CD4-positive, alpha-beta T cell (primary cell): ENCODE measurements around the gene HPRT1. TPM values are rescaled to one million over a fixed set of nuclear protein-coding genes. Genes with fewer than 3 reads are reported as not detected.

Experiments
- ATAC-seq: fragments of 200-7000 bp; cut with Tn5 transposase; one replicate; pipeline ENCODE4 v1.10.0; 2022; ENCODE audit warnings: mild to moderate bottlenecking; ENCODE audit not compliant: poor library complexity
- CTCF ChIA-PET: fragments of 350-600 bp; sonication (Branson Sonifier 250); formaldehyde crosslinking; loops from one replicate; lab custom pipeline; 2021; ENCODE audit warnings: antibody characterized with exemption, inconsistent platforms; lab: Charles Lee
- POLR2A ChIA-PET: fragments of 350-600 bp; sonication (Branson Sonifier 250); formaldehyde crosslinking; loops from one replicate; lab custom pipeline; 2021; ENCODE audit warnings: antibody characterized with exemption, inconsistent platforms; lab: Charles Lee
- DNase-seq, 14 experiments: peaks; one replicate each; pipeline ENCODE4 v3.0.0-alpha.2; 2013 to 2020; ENCODE audit warnings: mixed read lengths in 2 of 14
- H3K27ac ChIP-seq, 2 donors: one replicate each; pipeline versions ENCODE4 v1.5.1 to v1.7.0; 2013; ENCODE audit warnings: low read length in 2 of 2, low read depth in 1 of 2, mild to moderate bottlenecking in 1 of 2
- H3K27me3 ChIP-seq, 2 experiments: 1 replicate in 1 of 2; 2 replicates in 1 of 2; pipeline versions ENCODE4 v1.6.1 to v1.7.0; 2013; ENCODE audit warnings: low read length in 2 of 2, control low read depth in 1 of 2, mild to moderate bottlenecking in 1 of 2, moderate library complexity in 1 of 2; ENCODE audit not compliant: insufficient read depth in 2 of 2, control insufficient read depth in 1 of 2
- H3K36me3 ChIP-seq: one replicate; pipeline ENCODE4 v1.6.1; 2013; ENCODE audit warnings: low read length, control low read depth; ENCODE audit not compliant: insufficient read depth
- H3K4me1 ChIP-seq: one replicate; pipeline ENCODE4 v1.6.1; 2013; ENCODE audit warnings: low read length, control low read depth; ENCODE audit not compliant: insufficient read depth
- H3K4me3 ChIP-seq: one replicate; pipeline ENCODE4 v1.5.1; 2013; ENCODE audit warnings: mild to moderate bottlenecking, low read length, moderate library complexity
- H3K9me3 ChIP-seq, 2 experiments: 1 replicate in 1 of 2; 2 replicates in 1 of 2; pipeline versions ENCODE4 v1.6.1 to v1.7.0; 2013; ENCODE audit warnings: low read length in 2 of 2, mild to moderate bottlenecking in 2 of 2, control low read depth in 1 of 2, moderate library complexity in 1 of 2; ENCODE audit not compliant: control insufficient read depth in 1 of 2, insufficient read depth in 1 of 2
- H3K27ac Mint-ChIP-seq: one replicate; pipeline ENCODE4 v1.8.0; 2020; ENCODE audit warnings: mixed read lengths
- H3K27me3 Mint-ChIP-seq: one replicate; pipeline ENCODE4 v1.8.0; 2021; ENCODE audit warnings: mixed read lengths
- H3K36me3 Mint-ChIP-seq: one replicate; pipeline ENCODE4 v1.8.0; 2021; ENCODE audit warnings: low read depth, mixed read lengths
- H3K4me1 Mint-ChIP-seq: one replicate; pipeline ENCODE4 v1.8.0; 2021; ENCODE audit warnings: low read depth, mixed read lengths
- H3K4me3 Mint-ChIP-seq: one replicate; pipeline ENCODE4 v1.8.0; 2020; ENCODE audit warnings: mild to moderate bottlenecking, mixed read lengths
- H3K9me3 Mint-ChIP-seq: one replicate; pipeline ENCODE4 v1.8.0; 2020; ENCODE audit warnings: mixed read lengths
- CTCF ChIP-seq: fragments of 200-600 bp; IDR thresholded peaks from one replicate; pipeline ENCODE4 v1.8.0; 2022; ENCODE audit warnings: antibody characterized with exemption, mild to moderate bottlenecking
- intact Hi-C, 2 experiments: fragments of 100-400 bp; cut with DNase I in 1 of 2; cut with micrococcal nuclease in 1 of 2; formaldehyde crosslinking; loops; one replicate each; pipeline versions ENCODE4 v1.15.1 to v1.9.0; 2023 to 2025; cut with DNase I, micrococcal nuclease
- total RNA-seq, 174 experiments: library from RNA in 2 of 174; stranded (reverse) in 2 of 174; gene quantifications; one replicate each; pipeline ENCODE4 v1.2.3 and lab custom pipeline; 2021 to 2026

The HPRT1 gene
- total RNA-seq, 2 experiments from 2014 or later, result 14.1 to 15.5 TPM

DNA sequence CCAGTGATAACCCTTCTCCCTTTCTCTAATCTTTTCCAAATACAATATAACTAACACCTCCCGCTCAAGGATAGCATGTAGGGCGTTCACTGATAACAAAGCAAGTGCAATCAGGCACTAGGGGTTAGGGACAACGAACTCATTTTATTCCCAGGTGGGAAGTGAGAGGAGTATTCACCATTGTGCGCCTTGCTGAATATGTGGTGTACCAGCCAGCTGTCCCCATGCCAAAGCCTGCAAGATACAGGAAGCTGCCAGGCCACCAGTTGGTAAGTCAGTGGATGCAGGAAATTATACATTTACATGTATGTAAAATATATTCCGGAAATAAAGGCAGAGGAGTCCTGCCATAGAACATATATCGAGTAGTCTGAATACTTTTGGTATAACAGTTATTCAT, 6.3 kb upstream of the HPRT1 start:
- TF ChIP-seq CTCF, result no peak
- H3K36me3 Mint-ChIP-seq, result no peaks in the 10 kb centered on the region
- ChIA-PET CTCF (no interaction called here), POLR2A (no interaction called here)
- no peaks in the 10 kb centered on the region for H3K27me3 Mint-ChIP-seq
- no peak overlapping the region for H3K4me3 Mint-ChIP-seq
- Histone ChIP-seq H3K9me3 (no peaks in the 10 kb centered on the region), H3K4me1 (no peaks in the 10 kb centered on the region), H3K27me3 (no peaks in the 10 kb centered on the region), H3K36me3 (no peaks in the 10 kb centered on the region), H3K4me3 (no peak overlapping the region), H3K27ac (no peak overlapping the region)
- H3K4me1 Mint-ChIP-seq, result no peaks in the 10 kb centered on the region
- H3K27ac Mint-ChIP-seq, result no peak overlapping the region
- no peaks in the 10 kb centered on the region for H3K9me3 Mint-ChIP-seq
- DNase-seq (no peak), ATAC-seq (no peak)
- intact Hi-C loops, result no loop called here

DNA sequence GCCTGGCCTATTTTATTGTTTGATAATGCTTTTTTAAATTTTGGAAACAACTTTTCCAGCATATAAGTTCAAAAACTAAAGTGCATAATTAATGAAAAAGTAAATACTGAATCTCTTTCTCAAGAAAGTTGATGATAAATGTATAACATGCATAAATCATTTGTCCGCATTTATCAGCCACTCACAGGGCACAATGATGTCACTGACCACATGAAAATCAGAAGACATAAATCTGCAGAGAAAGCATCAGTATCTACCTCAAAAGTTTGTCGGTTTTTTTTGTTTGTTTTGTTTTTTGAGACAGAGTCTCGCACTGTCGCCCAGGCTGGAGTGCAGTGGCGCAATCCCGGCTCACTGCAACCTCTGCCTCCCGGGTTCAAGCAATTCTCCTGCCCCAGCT, 5.5 kb upstream of the HPRT1 start:
- Histone ChIP-seq H3K4me3 (no peak overlapping the region), H3K27ac (no peak overlapping the region), H3K36me3 (no peaks in the 10 kb centered on the region), H3K9me3 (no peaks in the 10 kb centered on the region), H3K4me1 (peaks cover 2% of the 10 kb centered on the region), H3K27me3 (no peaks in the 10 kb centered on the region)
- DNase-seq (no peak), ATAC-seq (no peak)
- ChIA-PET POLR2A (no interaction called here), CTCF (no interaction called here)
- Mint-ChIP-seq H3K27me3 (no peaks in the 10 kb centered on the region), H3K9me3 (no peaks in the 10 kb centered on the region), H3K4me1 (no peaks in the 10 kb centered on the region), H3K36me3 (no peaks in the 10 kb centered on the region), H3K27ac (no peak overlapping the region), H3K4me3 (no peak overlapping the region)
- intact Hi-C loops, result no loop called here
- TF ChIP-seq CTCF, result no peak

- no peaks in the 10 kb centered on the region for H3K36me3 ChIP-seq
- ATAC-seq (no peak), DNase-seq (no peak)
- ChIA-PET POLR2A (no interaction called here), CTCF (no interaction called here)
- Mint-ChIP-seq H3K27me3 (no peaks in the 10 kb centered on the region), H3K27ac (no peak overlapping the region), H3K4me1 (peaks cover 13% of the 10 kb centered on the region), H3K36me3 (no peaks in the 10 kb centered on the region), H3K9me3 (no peaks in the 10 kb centered on the region), H3K4me3 (no peak overlapping the region)
- H3K4me1 ChIP-seq, result peaks cover 14% of the 10 kb centered on the region
- no peaks in the 10 kb centered on the region for H3K27me3 ChIP-seq
- no peak for TF ChIP-seq CTCF
- intact Hi-C loops, result no loop called here
- H3K4me3 ChIP-seq, result no peak overlapping the region
- no peaks in the 10 kb centered on the region for H3K9me3 ChIP-seq
- no peak overlapping the region for H3K27ac ChIP-seq
These were observed 2.3 kb upstream of the HPRT1 start for GRCh38 chrX:134457708-134458107.
